Progenitor cell of endocrine pancreas (in vitro differentiated cells): Measurements from ENCODE around the gene PRICKLE3. TPM values are rescaled to one million over a fixed set of nuclear protein-coding genes. Genes with fewer than 3 reads are reported as not detected.

Source experiments
- DNase-seq: peaks from one replicate; pipeline ENCODE4 v3.0.0; 2021; ENCODE audit warnings: low spot score; ENCODE audit not compliant: unreplicated experiment
- H3K27ac Mint-ChIP-seq: 2 replicates; pipeline ENCODE4 v1.8.0; 2021; ENCODE audit warnings: mild to moderate bottlenecking, moderate library complexity, mixed read lengths
- H3K27me3 Mint-ChIP-seq: 2 replicates; pipeline ENCODE4 v1.8.0; 2021; ENCODE audit warnings: mixed read lengths
- H3K36me3 Mint-ChIP-seq: 2 replicates; pipeline ENCODE4 v1.8.0; 2022; ENCODE audit warnings: mixed read lengths; ENCODE audit not compliant: insufficient read depth
- H3K4me1 Mint-ChIP-seq: 2 replicates; pipeline ENCODE4 v1.8.0; 2021; ENCODE audit warnings: low read depth, mixed read lengths
- H3K4me3 Mint-ChIP-seq: 2 replicates; pipeline ENCODE4 v1.8.0; 2021; ENCODE audit warnings: low read depth, mild to moderate bottlenecking, moderate library complexity, mixed read lengths
- H3K9me3 Mint-ChIP-seq: 2 replicates; pipeline ENCODE4 v1.8.0; 2021; ENCODE audit warnings: low read depth, mixed read lengths
- total RNA-seq: library from RNA; stranded (reverse); gene quantifications from 2 replicates; pipeline ENCODE4 v1.2.1, GENCODE V29; 2021
- TF ChIP-seq, protein P1 (sequence below): fragments of 200-600 bp; sonication (generic); IDR thresholded peaks from one replicate; pipeline ENCODE4 v1.5.0; 2021; ENCODE audit warnings: antibody characterized with exemption, mild to moderate bottlenecking; ENCODE audit not compliant: unreplicated experiment

Gene PRICKLE3
- total RNA-seq, 1 donor from 2014 or later, result 6.2 TPM

DNA sequence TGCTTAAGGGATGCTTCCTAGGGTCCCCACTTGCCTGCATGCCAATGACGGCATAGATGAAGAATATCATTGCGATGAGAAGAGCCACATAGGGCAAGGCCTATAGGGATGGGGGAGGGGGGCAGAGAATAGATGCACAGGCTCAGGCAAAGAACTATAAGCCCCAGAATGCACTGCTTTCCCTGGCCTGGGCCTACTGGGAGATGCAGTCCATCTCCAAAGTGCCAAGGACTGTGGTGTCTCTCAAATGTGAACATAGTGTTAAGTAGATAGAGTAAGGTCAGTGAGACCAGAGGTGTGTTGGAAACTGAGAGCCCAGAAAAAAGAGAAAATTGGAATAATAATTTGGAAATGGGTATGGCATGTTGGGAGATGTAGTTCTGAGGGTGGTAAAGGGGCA lies 26.0 kb upstream of the PRICKLE3 start:
- Mint-ChIP-seq H3K27ac (no peak overlapping the region), H3K9me3 (peaks cover 26% of the 10 kb centered on the region), H3K36me3 (no peaks in the 10 kb centered on the region), H3K27me3 (peaks cover 15% of the 10 kb centered on the region), H3K4me1 (no peaks in the 10 kb centered on the region), H3K4me3 (no peak overlapping the region)
- TF ChIP-seq, protein P1, sequence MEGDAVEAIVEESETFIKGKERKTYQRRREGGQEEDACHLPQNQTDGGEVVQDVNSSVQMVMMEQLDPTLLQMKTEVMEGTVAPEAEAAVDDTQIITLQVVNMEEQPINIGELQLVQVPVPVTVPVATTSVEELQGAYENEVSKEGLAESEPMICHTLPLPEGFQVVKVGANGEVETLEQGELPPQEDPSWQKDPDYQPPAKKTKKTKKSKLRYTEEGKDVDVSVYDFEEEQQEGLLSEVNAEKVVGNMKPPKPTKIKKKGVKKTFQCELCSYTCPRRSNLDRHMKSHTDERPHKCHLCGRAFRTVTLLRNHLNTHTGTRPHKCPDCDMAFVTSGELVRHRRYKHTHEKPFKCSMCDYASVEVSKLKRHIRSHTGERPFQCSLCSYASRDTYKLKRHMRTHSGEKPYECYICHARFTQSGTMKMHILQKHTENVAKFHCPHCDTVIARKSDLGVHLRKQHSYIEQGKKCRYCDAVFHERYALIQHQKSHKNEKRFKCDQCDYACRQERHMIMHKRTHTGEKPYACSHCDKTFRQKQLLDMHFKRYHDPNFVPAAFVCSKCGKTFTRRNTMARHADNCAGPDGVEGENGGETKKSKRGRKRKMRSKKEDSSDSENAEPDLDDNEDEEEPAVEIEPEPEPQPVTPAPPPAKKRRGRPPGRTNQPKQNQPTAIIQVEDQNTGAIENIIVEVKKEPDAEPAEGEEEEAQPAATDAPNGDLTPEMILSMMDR, result no peak
- no peak for DNase-seq

DNA sequence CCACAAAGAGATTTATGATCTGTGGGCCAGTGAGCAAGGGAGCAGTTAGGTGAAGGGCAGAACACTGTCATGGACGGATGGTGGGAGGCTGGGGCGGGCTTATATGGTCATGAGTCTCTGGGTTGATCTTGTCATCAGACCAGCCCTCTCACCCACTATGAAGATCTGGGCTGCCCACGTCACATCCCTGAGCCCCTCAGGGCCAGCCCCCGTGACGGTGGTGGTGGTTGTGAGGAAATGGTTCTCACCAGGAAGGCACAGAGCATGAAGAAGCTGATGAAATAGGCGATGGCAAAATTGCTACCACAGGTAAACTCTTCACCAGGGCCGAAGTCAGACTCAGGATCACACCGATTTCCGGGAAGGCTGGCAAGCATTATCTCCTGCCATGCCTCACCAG lies 24.9 kb upstream of the PRICKLE3 start:
- H3K4me3 Mint-ChIP-seq, result no peak overlapping the region
- no peak for DNase-seq
- peaks cover 15% of the 10 kb centered on the region for H3K27me3 Mint-ChIP-seq
- no peaks in the 10 kb centered on the region for H3K4me1 Mint-ChIP-seq
- TF ChIP-seq, protein P1, result no peak
- peaks cover 26% of the 10 kb centered on the region for H3K9me3 Mint-ChIP-seq
- H3K36me3 Mint-ChIP-seq, result no peaks in the 10 kb centered on the region
- no peak overlapping the region for H3K27ac Mint-ChIP-seq

DNA sequence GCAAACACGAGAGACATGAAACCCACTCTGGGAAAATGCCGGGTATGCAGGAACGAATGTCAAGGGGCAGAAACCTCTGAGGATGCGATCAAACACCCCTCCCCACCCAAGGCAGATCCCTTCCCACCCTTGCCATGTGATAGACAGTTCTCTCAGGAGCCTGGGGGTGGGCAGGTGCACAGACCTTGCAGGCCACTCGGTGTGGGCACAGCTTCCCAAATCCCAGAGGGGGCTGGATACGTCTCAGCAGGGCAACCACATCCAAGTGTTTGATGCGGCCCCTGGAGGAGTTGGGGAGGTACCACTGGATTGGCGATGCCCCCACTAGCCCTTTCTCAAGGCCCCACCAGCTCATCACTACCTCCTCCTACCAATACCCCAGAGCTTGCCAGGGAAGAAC lies 24.2 kb upstream of the PRICKLE3 start:
- no peaks in the 10 kb centered on the region for H3K36me3 Mint-ChIP-seq
- TF ChIP-seq, protein P1, result no peak
- H3K4me3 Mint-ChIP-seq, result no peak overlapping the region
- peaks cover 23% of the 10 kb centered on the region for H3K9me3 Mint-ChIP-seq
- no peak overlapping the region for H3K27ac Mint-ChIP-seq
- no peak for DNase-seq
- H3K27me3 Mint-ChIP-seq, result peaks cover 15% of the 10 kb centered on the region
- no peaks in the 10 kb centered on the region for H3K4me1 Mint-ChIP-seq

DNA sequence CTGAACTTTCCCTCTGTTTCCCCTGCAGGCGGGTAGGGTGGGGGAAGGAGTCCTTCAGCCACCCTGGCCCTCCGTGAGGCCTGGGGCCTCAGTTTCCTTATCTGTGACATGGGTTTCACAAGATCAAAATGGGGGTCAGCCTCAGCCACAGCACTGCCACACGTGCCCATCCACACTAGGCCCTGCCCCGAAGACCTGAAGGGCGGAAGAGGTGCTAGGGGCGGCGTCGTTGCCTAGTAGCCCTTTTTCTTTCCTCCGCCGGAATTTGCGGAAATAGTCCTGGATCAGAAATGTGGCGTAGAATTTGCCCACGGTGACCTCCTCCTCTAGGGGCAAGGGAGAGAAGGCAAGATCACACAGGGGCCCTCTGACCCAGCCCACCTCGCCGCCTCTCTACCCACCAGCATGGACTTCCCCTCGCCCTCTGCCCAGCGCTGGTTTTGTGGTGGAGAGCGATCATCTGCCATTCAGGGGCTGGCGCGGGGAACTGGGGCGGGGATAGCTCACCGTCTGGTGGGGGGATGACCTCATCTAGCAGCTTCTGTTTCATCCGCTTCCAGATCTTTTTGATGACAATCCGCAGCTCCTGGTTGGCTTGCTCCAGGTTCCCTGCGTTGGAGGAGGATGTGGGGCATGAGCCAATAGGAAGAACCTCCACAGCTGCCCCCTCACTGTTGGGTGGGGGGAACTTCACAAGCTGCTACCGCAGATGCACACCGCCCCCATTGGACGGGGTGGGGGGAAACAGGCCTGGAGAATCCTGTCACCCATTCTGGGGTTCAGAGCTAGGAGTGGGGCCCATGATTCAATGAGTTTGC lies 23.5 kb upstream of the PRICKLE3 start:
- Mint-ChIP-seq H3K9me3 (peaks cover 18% of the 10 kb centered on the region), H3K4me1 (no peaks in the 10 kb centered on the region), H3K4me3 (no peak overlapping the region), H3K27me3 (peaks cover 15% of the 10 kb centered on the region), H3K27ac (no peak overlapping the region), H3K36me3 (no peaks in the 10 kb centered on the region)
- TF ChIP-seq, protein P1, result no peak
- DNase-seq, result no peak

DNA sequence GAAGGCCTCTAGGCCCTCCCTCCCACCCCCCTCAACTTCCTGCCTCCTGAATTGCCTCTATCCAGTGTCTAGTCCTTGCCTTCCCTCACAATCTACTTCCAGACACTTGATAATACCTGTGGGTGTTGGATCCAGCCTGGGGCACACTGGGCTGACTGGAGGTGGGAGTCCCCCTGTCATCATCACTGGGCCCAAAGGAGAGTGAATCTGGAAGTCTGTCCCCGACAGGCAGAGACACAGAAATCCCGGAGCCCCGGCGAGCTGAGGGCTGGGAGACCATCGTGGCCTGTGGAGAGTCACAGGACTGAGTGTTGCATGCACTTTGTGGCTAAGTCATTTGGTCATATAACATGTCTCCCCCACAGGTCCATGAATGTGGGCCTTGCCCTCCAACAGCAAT lies 22.2 kb upstream of the PRICKLE3 start:
- Mint-ChIP-seq H3K36me3 (no peaks in the 10 kb centered on the region), H3K9me3 (peaks cover 20% of the 10 kb centered on the region)

More for the DNA sequence above, 22.2 kb upstream of the PRICKLE3 start:
- H3K4me1 Mint-ChIP-seq, result no peaks in the 10 kb centered on the region
- TF ChIP-seq, protein P1, result no peak
- no peak overlapping the region for H3K27ac Mint-ChIP-seq
- DNase-seq, result no peak
- no peak overlapping the region for H3K4me3 Mint-ChIP-seq
- H3K27me3 Mint-ChIP-seq, result peaks cover 16% of the 10 kb centered on the region
